Body of pancreas (tissue), 4 donors: ENCODE measurements around the gene SCN5A. TPM values are rescaled to one million over a fixed set of nuclear protein-coding genes. Genes with fewer than 3 reads are reported as not detected.

Experiments
- ATAC-seq: fragments of 150-250 bp; one replicate; pipeline ENCODE4 v1.9.1; 2016
- DNase-seq, 4 donors: peaks; one replicate each; pipeline ENCODE4 v3.0.0-alpha.2; 2019
- H3K27ac ChIP-seq, 4 donors: fragments of 200-600 bp; sonication (generic); 1 replicate in 3 of 4; 2 replicates in 1 of 4; pipeline versions ENCODE4 v1.5.1 to v1.6.1; 2016 to 2019; ENCODE audit warnings: mild to moderate bottlenecking in 1 of 4, mixed read lengths in 1 of 4, moderate library complexity in 1 of 4
- H3K27me3 ChIP-seq, 2 donors: fragments of 200-600 bp; sonication (generic); one replicate each; pipeline ENCODE4 v1.6.0; 2016; ENCODE audit warnings: mild to moderate bottlenecking in 1 of 2
- H3K36me3 ChIP-seq, 2 donors: fragments of 200-600 bp; sonication (generic); replicated peaks in 1 of 2; 2 replicates each; pipeline ENCODE4 v1.5.1; 2016; ENCODE audit warnings: low read depth in 2 of 2; ENCODE audit not compliant: insufficient read depth in 1 of 2
- H3K4me1 ChIP-seq: fragments of 200-600 bp; sonication (generic); one replicate; pipeline ENCODE4 v1.6.0; 2016
- H3K4me3 ChIP-seq, 2 donors: fragments of 200-600 bp; sonication (generic); 1 replicate in 1 of 2; 2 replicates in 1 of 2; pipeline ENCODE4 v1.5.1; 2016 to 2019
- H3K9me3 ChIP-seq, 3 donors: fragments of 200-600 bp; sonication (generic); 1 replicate in 2 of 3; 2 replicates in 1 of 3; pipeline ENCODE4 v1.5.1; 2016
- CTCF ChIP-seq, 7 experiments: fragments of 450-650 bp in 4 of 7; fragments of 200-600 bp in 3 of 7; sonication (generic) in 3 of 7; IDR thresholded peaks; one replicate each; pipeline ENCODE4 v1.5.1; 2016 to 2019; ENCODE audit warnings: antibody characterized with exemption in 7 of 7
- POLR2A ChIP-seq, 3 donors: fragments of 450-650 bp; IDR thresholded peaks; one replicate each; pipeline ENCODE4 v1.6.1; 2016; ENCODE audit warnings: antibody characterized with exemption in 3 of 3, mild to moderate bottlenecking in 2 of 3
- WGBS, 2 donors: methylation state at CpG; one replicate each; pipeline ENCODE4 v1.1.5; 2017; 5-methylcytosine and 5-hydroxymethylcytosine counted together
- intact Hi-C: fragments of 100-400 bp; cut with DNase I; formaldehyde crosslinking; loops from one replicate; pipeline ENCODE4 v1.15.1; 2023
- total RNA-seq, 2 donors: library from RNA; depleted of rRNA; stranded (reverse); fragments of >200 nt; gene quantifications; one replicate each; pipeline ENCODE4 v1.1.0, GENCODE V29; 2016

The SCN5A gene
- total RNA-seq, 2 donors from 2014 or later, result 0.26 TPM; not detected in 1

GRCh38 chr3:38576526-38577370 is 72.7 kb downstream of the SCN5A start:
- intact Hi-C loops, result no loop called here

DNA sequence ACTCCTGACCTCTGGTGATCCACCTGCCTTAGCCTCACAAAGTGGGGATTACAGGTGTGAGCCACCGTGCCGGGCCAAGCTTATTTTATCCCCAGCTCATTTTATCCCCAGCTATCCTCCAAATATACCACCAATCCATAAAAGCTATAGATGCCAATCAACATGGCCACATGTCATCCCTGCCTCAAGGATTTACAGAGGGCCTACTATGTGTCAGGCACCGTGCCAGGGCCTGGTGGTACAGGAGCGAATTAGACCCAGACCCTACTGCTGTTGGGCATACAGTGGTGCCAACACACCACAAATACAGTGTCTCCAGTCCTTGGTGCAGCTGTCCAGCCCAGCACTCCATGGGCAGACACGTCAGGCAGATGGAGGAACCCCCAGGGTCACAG is 73.4 kb downstream of the SCN5A start:
- TF ChIP-seq POLR2A (IDR thresholded peaks at IDR 0.05) (no peak), CTCF (IDR thresholded peaks at IDR 0.05) (no peak)
- ATAC-seq, result no peak
- Histone ChIP-seq H3K36me3 (no peaks in the 10 kb centered on the region), H3K4me1 (no peaks in the 10 kb centered on the region), H3K4me3 (no peak overlapping the region), H3K9me3 (no peaks in the 10 kb centered on the region), H3K27ac (no peak overlapping the region), H3K27me3 (no peaks in the 10 kb centered on the region)
- intact Hi-C loops, result no loop called here
- WGBS, 2 donors, result 61 to 63% methylated on average over 5 of the region's 5 CpGs
- no peak for DNase-seq

More at GRCh38 chr3:38576526-38577370, 72.7 kb downstream of the SCN5A start:
- no peaks in the 10 kb centered on the region for H3K36me3 ChIP-seq
- WGBS, 2 donors, result 58% methylated on average over 11 to 16 of the region's 16 CpGs
- TF ChIP-seq CTCF (IDR thresholded peaks at IDR 0.05) (no peak), POLR2A (IDR thresholded peaks at IDR 0.05) (no peak)
- no peak overlapping the region for H3K4me3 ChIP-seq
- DNase-seq (no peak), ATAC-seq (no peak)
- H3K27ac ChIP-seq, result no peak overlapping the region
- H3K9me3 ChIP-seq, result no peaks in the 10 kb centered on the region
- no peaks in the 10 kb centered on the region for H3K27me3 ChIP-seq
- H3K4me1 ChIP-seq, result no peaks in the 10 kb centered on the region

DNA sequence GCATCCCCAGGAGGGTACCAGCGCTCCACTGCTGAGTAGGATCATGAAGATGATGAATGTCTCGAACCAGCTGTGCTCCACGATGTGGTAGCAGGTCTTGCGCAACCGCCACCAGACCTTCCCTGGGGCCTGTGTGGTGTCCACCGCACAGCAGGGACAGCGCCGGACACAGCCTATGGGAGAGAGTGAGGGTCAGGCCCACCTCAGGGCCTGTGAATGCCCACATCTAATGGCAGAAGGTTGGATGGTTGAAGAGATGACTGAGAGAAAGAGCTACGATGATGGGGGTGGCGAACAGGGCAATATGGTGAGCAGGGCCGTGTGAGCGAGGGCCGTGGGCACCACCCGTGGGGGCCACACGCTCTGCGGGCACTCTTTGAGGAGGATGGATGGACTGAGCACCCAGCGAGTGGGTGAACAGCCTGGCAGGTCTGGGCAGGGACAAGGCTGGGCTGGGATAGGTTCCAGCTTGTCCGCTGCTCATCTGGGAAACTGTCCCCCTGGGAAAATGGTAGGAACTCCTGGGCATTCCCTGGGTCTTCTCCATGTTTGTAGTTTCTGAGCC is 74.1 kb downstream of the SCN5A start:
- H3K36me3 ChIP-seq, result no peaks in the 10 kb centered on the region
- H3K9me3 ChIP-seq, result no peaks in the 10 kb centered on the region
- DNase-seq (peak in 1 of 4 donors; percentile 3), ATAC-seq (no peak)
- H3K27ac ChIP-seq, result no peak overlapping the region
- H3K4me3 ChIP-seq, result no peak overlapping the region
- H3K4me1 ChIP-seq, result no peaks in the 10 kb centered on the region
- 80 to 88% methylated on average over 18 of the region's 18 CpGs for WGBS, 2 donors
- no peaks in the 10 kb centered on the region for H3K27me3 ChIP-seq
- TF ChIP-seq POLR2A (IDR thresholded peaks at IDR 0.05), result no peak
- no peak for TF ChIP-seq CTCF (IDR thresholded peaks at IDR 0.05)
- intact Hi-C loops, result no loop called here

GRCh38 chr3:38574411-38575278 is 74.8 kb downstream of the SCN5A start:
- intact Hi-C loops, result no loop called here

More at GRCh38 chr3:38574411-38575278, 74.8 kb downstream of the SCN5A start:
- H3K27me3 ChIP-seq, result no peaks in the 10 kb centered on the region
- H3K4me1 ChIP-seq, result no peaks in the 10 kb centered on the region
- H3K9me3 ChIP-seq, result no peaks in the 10 kb centered on the region
- no peak overlapping the region for H3K27ac ChIP-seq
- TF ChIP-seq POLR2A (IDR thresholded peaks at IDR 0.05), result no peak
- TF ChIP-seq CTCF (IDR thresholded peaks at IDR 0.05), result no peak
- no peaks in the 10 kb centered on the region for H3K36me3 ChIP-seq
- H3K4me3 ChIP-seq, result no peak overlapping the region
- ATAC-seq (no peak), DNase-seq (no peak)
- WGBS, 2 donors, result 76 to 81% methylated on average over 6 of the region's 6 CpGs
